HG02642 (cell line): ENCODE results near the gene SWAP70.
A peak's percentile ranks its signal among the peaks of the same experiment; 100 is the strongest.

Experiments
- ATAC-seq: cut with Tn5 transposase; IDR thresholded peaks from one replicate; pipeline ENCODE4 v1.9.1; 2021; ENCODE audit warnings: mild to moderate bottlenecking; ENCODE audit not compliant: unreplicated experiment, poor library complexity

Gene SWAP70

GRCh38 chr11:9745411-9746211 is 81.7 kb downstream of the SWAP70 start:
- no peak for ATAC-seq

DNA sequence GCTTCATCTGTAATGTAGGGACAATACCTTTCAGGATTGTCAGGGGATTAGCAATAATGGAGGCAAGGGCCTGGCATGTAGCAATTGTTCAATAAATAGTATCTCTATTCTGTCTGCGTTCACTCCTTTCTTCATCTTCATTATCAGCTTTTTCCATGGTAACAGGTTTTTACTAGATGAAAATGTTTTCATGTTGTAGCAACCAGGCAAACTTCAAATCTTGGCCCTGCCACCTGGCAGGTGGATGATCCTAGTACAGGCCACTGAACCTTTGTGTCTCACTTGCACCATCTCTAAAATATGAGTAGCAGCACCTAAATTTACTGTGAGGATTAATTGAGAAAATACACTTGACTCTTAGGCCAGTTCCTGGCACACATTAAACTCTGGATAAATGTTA is 83.4 kb downstream of the SWAP70 start:
- ATAC-seq, result no peak

- no peak for ATAC-seq
These were observed 84.0 kb downstream of the SWAP70 start for GRCh38 chr11:9747828-9748227.

DNA sequence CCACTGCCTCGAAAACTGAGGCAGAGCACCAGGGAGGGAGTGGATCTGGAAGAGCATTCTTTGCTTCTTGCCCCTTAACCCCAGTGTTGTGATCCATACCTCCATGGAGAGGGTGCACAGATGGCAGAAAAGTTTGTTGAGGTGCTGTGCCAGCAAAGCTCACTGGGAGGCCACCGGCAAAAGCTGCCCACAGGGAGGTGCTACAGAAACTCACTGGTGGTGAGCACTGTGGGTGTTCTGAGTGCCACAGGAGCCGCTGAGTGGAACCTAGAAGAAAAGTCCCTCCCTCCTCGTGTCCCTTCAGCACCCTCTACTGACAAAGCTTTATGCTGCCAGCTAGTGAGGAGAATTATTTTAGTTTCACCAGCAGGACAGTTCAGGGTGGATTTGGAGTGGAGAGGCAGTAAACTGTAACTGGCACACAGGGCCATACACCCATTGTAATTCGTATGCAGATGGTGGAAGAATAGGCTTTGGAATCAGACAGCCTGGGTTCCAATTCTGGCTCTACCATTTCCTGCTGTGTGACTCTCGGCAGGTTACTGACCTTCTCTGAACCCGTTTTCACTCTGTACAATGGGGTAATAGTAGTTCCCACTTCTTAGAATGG is 84.6 kb downstream of the SWAP70 start:
- ATAC-seq, result peak; percentile 87

- no peak for ATAC-seq
These were observed 86.7 kb downstream of the SWAP70 start for GRCh38 chr11:9750551-9750950.

DNA sequence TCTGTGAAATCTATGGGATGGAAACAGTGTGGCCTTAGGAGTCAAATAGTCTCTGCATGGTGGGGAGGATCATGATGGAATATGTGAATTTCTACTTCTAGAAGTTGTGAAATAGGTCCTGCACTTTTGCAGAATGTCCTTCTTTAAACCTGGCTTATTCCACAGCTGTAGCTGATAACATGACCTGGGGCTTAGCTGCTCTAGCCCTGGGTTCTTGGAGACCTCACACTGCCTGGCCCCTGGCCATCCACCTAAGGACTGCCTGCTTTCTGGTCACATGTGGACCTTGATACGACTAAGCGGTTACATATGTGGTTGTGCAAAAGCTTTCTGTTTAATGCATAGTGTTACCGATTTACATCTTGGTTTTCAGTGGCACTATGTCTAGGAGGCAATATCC is 88.2 kb downstream of the SWAP70 start:
- ATAC-seq, result no peak

GRCh38 chr11:9753021-9753420 is 89.1 kb downstream of the SWAP70 start:
- no peak for ATAC-seq

DNA sequence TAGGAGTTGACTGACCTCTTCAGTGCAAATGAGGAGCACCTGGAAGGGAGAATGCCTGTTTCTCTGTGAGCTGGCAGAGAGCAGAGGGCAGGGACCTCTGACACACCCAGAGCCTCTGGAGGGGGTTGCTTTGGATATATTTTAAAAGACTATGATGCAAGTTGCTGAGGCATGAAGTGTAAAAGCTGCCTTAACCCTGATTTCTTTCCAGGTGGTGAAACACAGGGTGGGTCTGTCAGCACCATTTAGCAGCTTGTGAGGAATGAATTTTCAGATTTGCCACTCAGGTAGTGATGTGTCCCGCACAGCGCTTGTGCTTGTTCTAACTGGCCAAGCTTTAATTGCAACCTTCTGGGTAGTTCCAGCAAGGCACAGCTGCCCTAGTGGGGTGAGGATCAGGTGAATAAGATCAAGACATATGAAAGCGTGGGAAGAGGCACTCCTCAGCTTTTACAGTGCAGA is 90.2 kb downstream of the SWAP70 start:
- ATAC-seq, result no peak

GRCh38 chr11:9755561-9756185 is 91.8 kb downstream of the SWAP70 start:
- no peak for ATAC-seq

DNA sequence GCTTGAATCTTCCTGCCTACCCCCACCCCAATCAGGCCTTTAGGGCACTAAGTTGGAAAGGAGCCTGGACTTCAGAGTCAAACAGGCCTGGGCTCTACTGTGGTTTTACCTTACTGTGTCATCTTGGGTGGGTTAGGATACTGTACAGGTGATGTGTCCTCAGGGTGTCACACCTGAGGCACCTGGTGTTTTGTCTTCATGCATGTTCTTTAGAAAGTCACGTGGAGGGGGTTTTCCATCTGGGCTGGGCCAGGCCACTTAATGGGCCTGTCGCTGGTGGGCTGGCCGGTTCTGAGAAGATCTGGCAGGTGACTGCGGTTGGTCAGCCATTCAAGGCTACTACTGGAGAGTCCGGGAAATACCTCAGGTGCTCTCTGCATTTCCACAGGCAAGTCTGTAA is 92.6 kb downstream of the SWAP70 start:
- ATAC-seq, result no peak

DNA sequence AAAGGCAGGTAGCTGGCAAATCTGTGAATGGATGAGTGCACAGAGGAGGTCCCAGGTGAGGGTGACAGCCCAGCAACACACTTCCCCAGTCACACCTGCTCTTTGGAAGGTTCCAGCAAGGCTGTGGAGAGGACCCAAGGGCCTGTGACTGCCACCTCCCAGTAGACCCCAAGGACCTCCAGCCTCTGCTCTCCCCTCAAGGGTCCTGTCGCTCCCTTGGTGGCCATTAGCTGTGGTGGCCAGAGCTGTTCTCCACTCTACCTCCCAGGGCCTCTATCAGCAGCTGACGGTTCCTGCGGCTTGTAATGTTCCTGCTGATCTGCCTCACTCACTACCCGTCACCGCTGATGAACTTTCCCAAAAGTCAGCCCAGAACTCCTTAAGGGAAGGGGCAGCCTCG is 93.0 kb downstream of the SWAP70 start:
- no peak for ATAC-seq

DNA sequence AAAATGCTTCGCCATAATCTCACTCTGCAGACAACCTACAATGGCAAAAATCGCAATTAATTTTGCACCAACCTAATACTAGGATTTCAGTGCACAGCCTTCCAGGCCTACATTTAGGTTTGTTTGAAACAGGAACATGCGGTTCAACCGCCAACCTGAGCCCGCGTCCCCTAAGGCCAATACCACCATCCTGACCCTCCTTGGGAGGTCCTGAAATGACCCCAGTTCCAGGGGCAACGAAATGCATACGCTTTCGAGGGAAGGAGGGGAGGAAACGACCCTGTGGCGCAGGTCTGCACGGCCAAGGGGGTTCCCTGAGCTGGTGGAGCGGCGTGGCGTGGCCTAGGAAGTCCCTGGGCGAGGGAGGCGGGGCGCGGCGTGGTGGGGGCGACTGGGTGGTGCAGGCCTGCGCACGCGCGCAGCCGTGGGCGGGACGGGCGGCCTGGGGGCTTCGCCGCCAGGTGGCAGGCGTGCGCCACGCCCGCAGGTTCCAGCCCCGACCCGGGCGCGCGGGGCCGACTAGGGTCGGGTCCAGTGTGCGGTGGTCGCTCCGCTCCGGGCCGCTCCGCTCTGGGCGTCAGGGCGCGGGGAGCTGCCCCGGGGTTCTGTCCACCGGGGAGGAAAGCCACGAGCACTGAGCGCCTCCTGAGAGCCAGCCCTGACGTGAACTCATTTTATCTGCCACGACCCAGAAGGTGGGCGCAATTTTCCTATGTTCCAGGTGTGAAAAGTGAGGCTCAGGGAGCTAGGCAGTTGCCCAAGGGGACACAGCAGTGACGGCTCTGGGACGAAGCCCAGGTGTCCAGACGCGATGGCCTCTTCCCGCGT is 94.1 kb downstream of the SWAP70 start:
- ATAC-seq, result peak; percentile 72

- ATAC-seq, result peak; percentile 37
These were observed 95.0 kb downstream of the SWAP70 start for GRCh38 chr11:9758637-9759518.

GRCh38 chr11:9759519-9760192 is 95.8 kb downstream of the SWAP70 start:
- peak; percentile 46 for ATAC-seq

- ATAC-seq, result no peak
These were observed 96.3 kb downstream of the SWAP70 start for GRCh38 chr11:9760193-9760575.

GRCh38 chr11:9761441-9761945 is 97.6 kb downstream of the SWAP70 start:
- ATAC-seq, result no peak

DNA sequence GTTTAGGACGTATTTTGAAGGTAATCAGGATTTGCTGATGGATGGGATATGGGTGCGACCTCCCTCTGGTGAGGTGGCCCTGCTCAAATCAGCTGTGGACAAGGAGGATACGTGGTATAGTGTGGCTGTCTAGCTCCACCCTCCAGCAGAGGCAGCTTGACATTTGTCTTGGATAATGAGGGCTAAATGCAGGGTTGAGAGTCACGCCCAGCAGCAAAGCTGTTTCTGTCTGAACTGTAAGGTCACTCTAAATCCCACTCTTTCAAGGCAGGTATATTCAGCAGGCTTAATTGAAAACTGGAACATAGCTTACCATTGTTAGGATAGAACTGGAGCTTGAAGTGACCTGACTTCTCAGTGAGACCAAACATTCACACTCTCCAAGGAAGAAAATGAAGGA is 98.7 kb downstream of the SWAP70 start:
- no peak for ATAC-seq

GRCh38 chr11:9763301-9763700 is 99.4 kb downstream of the SWAP70 start:
- ATAC-seq, result no peak
